ENCODE results near the gene PLPP1. TPM values are rescaled to one million over a fixed set of nuclear protein-coding genes. Genes with fewer than 3 reads are reported as not detected.

Gene PLPP1
- total and polyA plus RNA-seq, 2 of the 8 experiments (the other 6 are each of a cell fraction or from before 2014, with no cell fraction given): 43.7 to 91.3 TPM

DNA sequence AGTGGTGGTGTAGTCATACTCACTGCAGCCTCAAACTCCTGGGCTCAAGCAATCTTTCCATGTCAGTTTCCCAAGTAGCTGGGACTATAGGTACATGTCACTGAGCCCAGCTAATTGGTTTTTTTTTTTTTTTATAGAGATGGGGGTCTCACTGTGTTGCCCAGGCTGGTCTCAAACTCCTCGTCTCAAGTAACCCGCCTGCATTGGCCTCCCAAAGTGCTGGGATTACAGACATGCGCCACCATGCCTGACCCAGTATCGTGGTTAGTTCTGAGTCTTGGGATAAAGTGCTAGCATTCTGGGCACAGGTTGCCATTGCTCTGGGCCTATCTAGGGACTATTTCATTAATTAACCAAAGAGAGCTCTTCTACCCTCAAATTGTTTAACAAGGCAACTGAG, 108.3 kb downstream of the PLPP1 start:
- TF ChIP-seq TEAD4 (IDR thresholded peaks at IDR 0.05; ENCODE audit: low read depth, low read length): no peak
- TF ChIP-seq, protein P1, sequence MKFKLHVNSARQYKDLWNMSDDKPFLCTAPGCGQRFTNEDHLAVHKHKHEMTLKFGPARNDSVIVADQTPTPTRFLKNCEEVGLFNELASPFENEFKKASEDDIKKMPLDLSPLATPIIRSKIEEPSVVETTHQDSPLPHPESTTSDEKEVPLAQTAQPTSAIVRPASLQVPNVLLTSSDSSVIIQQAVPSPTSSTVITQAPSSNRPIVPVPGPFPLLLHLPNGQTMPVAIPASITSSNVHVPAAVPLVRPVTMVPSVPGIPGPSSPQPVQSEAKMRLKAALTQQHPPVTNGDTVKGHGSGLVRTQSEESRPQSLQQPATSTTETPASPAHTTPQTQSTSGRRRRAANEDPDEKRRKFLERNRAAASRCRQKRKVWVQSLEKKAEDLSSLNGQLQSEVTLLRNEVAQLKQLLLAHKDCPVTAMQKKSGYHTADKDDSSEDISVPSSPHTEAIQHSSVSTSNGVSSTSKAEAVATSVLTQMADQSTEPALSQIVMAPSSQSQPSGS (IDR thresholded peaks at IDR 0.05; ENCODE audit: low read length): no peak
- no peak for TF ChIP-seq CEBPB (IDR thresholded peaks at IDR 0.05; ENCODE audit: low read depth, low read length)
- TF ChIP-seq NRF1 (IDR thresholded peaks at IDR 0.05; ENCODE audit: low read depth, low read length): no peak
- TF ChIP-seq GABPA (IDR thresholded peaks at IDR 0.05; ENCODE audit: borderline replicate concordance, insufficient read depth, low read length): no peak
- TF ChIP-seq SIRT6 (IDR thresholded peaks at IDR 0.05; ENCODE audit: low read length): no peak
- no peak for TF ChIP-seq POLR2AphosphoS5 (IDR thresholded peaks at IDR 0.05; ENCODE audit: low read depth, low read length)
- TF ChIP-seq BCL11A (IDR thresholded peaks at IDR 0.05; ENCODE audit: low read depth in 2 of 2, low read length in 2 of 2): no peak
- TF ChIP-seq SIX5 (IDR thresholded peaks at IDR 0.05; ENCODE audit: low read depth, low read length): no peak
- no peak for TF ChIP-seq SIN3A (conservative IDR thresholded peaks at IDR 0.05 in 1 of 2, IDR thresholded peaks at IDR 0.05 in 1 of 2; ENCODE audit: low read depth in 1 of 2, low read length in 2 of 2)
- Histone ChIP-seq H4K5ac (ENCODE audit: insufficient read length, low read depth, low read length) (no peak overlapping the region), H3K27me3 (replicated peaks in 1 of 4; ENCODE audit: control insufficient read depth in 3 of 4, extremely low read depth in 1 of 4, insufficient read depth in 3 of 4, low read length in 3 of 4) (no peaks in the 10 kb centered on the region), H3K79me1 (ENCODE audit: low read depth, low read length) (peaks cover 7% of the 10 kb centered on the region), H3K9ac (replicated peaks in 1 of 4; ENCODE audit: extremely low read depth in 1 of 4, low read depth in 3 of 4, low read length in 3 of 4) (no peak overlapping the region; a peak in 1 of 7 replicates), H3K9me3 (ENCODE audit: insufficient read depth in 2 of 2, low read depth in 1 of 2, low read length in 1 of 2) (peaks cover 6 to 7% of the 10 kb centered on the region in 2 experiments; a peak in 2 of 4 replicates), H2AK5ac (ENCODE audit: low read depth, low read length) (no peak overlapping the region), H3K18ac (ENCODE audit: extremely low read depth, low read length) (no peak overlapping the region), H3K79me2 (ENCODE audit: control insufficient read depth in 1 of 2, insufficient read depth in 2 of 2, low read length in 2 of 2) (peaks cover 0 to 14% of the 10 kb centered on the region in 2 experiments; a peak in 2 of 4 replicates), H3K4ac (replicated peaks; ENCODE audit: insufficient read length, low read depth, low read length) (no peak overlapping the region), H2BK12ac (ENCODE audit: low read depth, low read length) (no peak overlapping the region), H3K27ac (ENCODE audit: low read depth, low read length) (no peak overlapping the region), H4K91ac (replicated peaks; ENCODE audit: insufficient read length, low read length) (no peak overlapping the region), H3K4me2 (ENCODE audit: insufficient read depth in 1 of 2, low read depth in 2 of 2, low read length in 2 of 2) (no peak overlapping the region), H2AFZ (ENCODE audit: low read length) (no peak overlapping the region), H4K20me1 (replicated peaks in 1 of 2; ENCODE audit: control insufficient read depth in 1 of 2, insufficient read depth in 2 of 2, low read length in 2 of 2) (no peaks in the 10 kb centered on the region), H2BK120ac (replicated peaks; ENCODE audit: low read depth, low read length) (no peak overlapping the region), H3K56ac (replicated peaks; ENCODE audit: insufficient read length, low read depth, low read length) (no peak overlapping the region), H3K4me1 (replicated peaks in 1 of 4; ENCODE audit: control insufficient read depth in 3 of 4, insufficient read depth in 4 of 4, low read length in 3 of 4) (no peaks in the 10 kb centered on the region; a peak in 1 of 7 replicates), H3K14ac (ENCODE audit: insufficient read length) (no peak overlapping the region), H3K23me2 (ENCODE audit: low read depth, low read length) (no peaks in the 10 kb centered on the region), H3K4me3 (ENCODE audit: extremely low read depth in 1 of 4, insufficient read depth in 2 of 4, low read depth in 3 of 4, low read length in 4 of 4) (no peak overlapping the region), H2BK5ac (ENCODE audit: low read depth, low read length) (no peak overlapping the region), H4K8ac (ENCODE audit: extremely low read depth, insufficient read depth, low read length) (no peak overlapping the region), H3K36me3 (ENCODE audit: control insufficient read depth in 2 of 4, insufficient read depth in 4 of 4, low read length in 3 of 4) (peaks cover 2 to 82% (median 49%) of the 10 kb centered on the region in 4 experiments), H2BK20ac (ENCODE audit: low read length) (no peak overlapping the region), H3K23ac (ENCODE audit: insufficient read length) (no peak overlapping the region), H2BK15ac (ENCODE audit: low read length) (no peak overlapping the region)
- POLR2A ChIA-PET (ENCODE audit: partially characterized antibody): interaction anchor here (0.7 to 3.3 kb wide), 2 partner anchors 12 kb away, joined by 3 to 10 read pairs; no protein-coding TSS in a partner anchor
- CTCF ChIA-PET (ENCODE audit: partially characterized antibody): interaction anchor here (4.0 kb wide), 1 partner anchor 265 kb away, joined by 14 read pairs; no protein-coding TSS in a partner anchor
- 94% methylated on average over 4 of the region's 4 CpGs; no CpG with 5 or more reads in 1 of the 2 experiments for WGBS, 2 experiments (ENCODE audit: extremely low coverage in 1 of 2, insufficient coverage in 1 of 2, insufficient read length in 1 of 2, insufficient replicate concordance in 2 of 2, low coverage in 1 of 2, low lambda C conversion rate in 2 of 2, missing lambda C conversion rate in 1 of 2)
- FAIRE-seq (no peak), DNase-seq (ENCODE audit: low read depth in 1 of 2, low spot score in 2 of 2) (no peak)

All from H1 (cell line).